Measurements from ENCODE around the gene TAPBPL. TPM values are rescaled to one million over a fixed set of nuclear protein-coding genes. Genes with fewer than 3 reads are reported as not detected.

TAPBPL gene
- total and polyA plus RNA-seq, 2 of the 13 experiments (the other 11 are each of a cell fraction or from before 2014, with no cell fraction given): 10.0 to 14.5 TPM

GRCh38 chr12:6492838-6493496 lies 41.1 kb downstream of the TAPBPL start, which contains the start of gene MRPL51:
TSS of gene MRPL51 (minus strand) at chr12:6493262. CDS start at chr12:6493136, 126 bp downstream.
- ChIA-PET POLR2A (interaction anchor here (0.7 to 2.0 kb wide), 21 partner anchors 9 to 299 kb away, joined by 3 to 38 read pairs (median 5); partner anchors contain the start of genes COPS7A, GAPDH, LTBR and NOP2), CTCF (ENCODE audit: low intra/inter-chr PET ratio, low total read pairs) (no interaction called here)
- 2% methylated on average over 31 of the region's 39 CpGs for WGBS (ENCODE audit: low lambda C conversion rate)
- H3K4me2 ChIP-seq (ENCODE audit: low read depth, low read length): peak within 1 kb of the TSS; percentile 97
- peak within 1 kb of the TSS; percentile 98 for H3K27ac ChIP-seq (ENCODE audit: extremely low read length, insufficient read depth, low read length)
- peak within 1 kb of the TSS; percentile 94 for H3K9ac ChIP-seq (ENCODE audit: insufficient read depth, low read depth, low read length)
- BruUV-seq (replicated peaks): TSS peak; percentile 93
- H3K79me2 ChIP-seq (ENCODE audit: insufficient read depth, low read length): peaks cover 41% of the 10 kb centered on the region
- FAIRE-seq: no peak
- peak within 1 kb of the TSS; percentile 80 to 83 (median 81) for H3K4me3 ChIP-seq (replicated peaks in 1 of 3; ENCODE audit: insufficient read depth in 1 of 3, low read depth in 2 of 3, low read length in 3 of 3)
- intact Hi-C loops (cut with micrococcal nuclease; ENCODE audit: unreplicated experiment): no loop called here
- H4K20me1 ChIP-seq (ENCODE audit: insufficient read depth, low read length): peaks cover 7% of the 10 kb centered on the region
- H3K9me3 ChIP-seq (ENCODE audit: low read length): no peaks in the 10 kb centered on the region
- in situ Hi-C loops (cut with HindIII; ENCODE audit: extremely low pct_ligation_motif_present, low pct_unique_long_range_greater_than_20kb): no loop called here
- H3K27me3 ChIP-seq (ENCODE audit: control insufficient read depth in 1 of 2, insufficient read depth in 2 of 2, low read length in 2 of 2): no peaks in the 10 kb centered on the region; a peak in 1 of 5 replicates
- DNase-seq (ENCODE audit: low spot score): peak; percentile 90
- peaks cover 4 to 28% of the 10 kb centered on the region in 2 experiments; a peak in 3 of 5 replicates for H3K36me3 ChIP-seq (replicated peaks in 1 of 2; ENCODE audit: control insufficient read depth in 1 of 2, insufficient read depth in 2 of 2, low read length in 2 of 2)
- ATAC-seq: peak; percentile 95
- no peak within 1 kb of the TSS for H2AFZ ChIP-seq (ENCODE audit: low read length)
- H3K4me1 ChIP-seq (ENCODE audit: insufficient read depth, low read length): peaks cover 38% of the 10 kb centered on the region
- TF ChIP-seq ZNF614 (CRISPR knock-in tag; IDR thresholded peaks at IDR 0.05; ENCODE audit: borderline replicate concordance) (0 out of 2 replicates have a peak, but pooled peaks have one; percentile 24), CENPBD1 (CRISPR knock-in tag; IDR thresholded peaks at IDR 0.05; ENCODE audit: borderline replicate concordance, low read depth) (no peak), ZNF740 (CRISPR knock-in tag; IDR thresholded peaks at IDR 0.05) (no peak), HOXA3 (CRISPR knock-in tag; IDR thresholded peaks at IDR 0.05) (peak; percentile 55; the same call in 1 of the 2 replicates), FOXK1 (CRISPR knock-in tag; IDR thresholded peaks at IDR 0.05; ENCODE audit: borderline replicate concordance, low read depth) (peak; percentile 88; the same call in 1 of the 2 replicates), ZNF776 (CRISPR knock-in tag; IDR thresholded peaks at IDR 0.05) (no peak), TARDBP (CRISPR knock-in tag; IDR thresholded peaks at IDR 0.05) (peak; percentile 50; the same call in 1 of the 2 replicates), NR2F2 (IDR thresholded peaks at IDR 0.05; ENCODE audit: borderline replicate concordance, low read depth) (0 out of 2 replicates have a peak, but pooled peaks have one; percentile 11), RFX5 (IDR thresholded peaks at IDR 0.05; ENCODE audit: low read depth, low read length) (peak; percentile 28; the same call in 1 of the 2 replicates), RORA (CRISPR knock-in tag; IDR thresholded peaks at IDR 0.05) (no peak), SMAD3 (CRISPR knock-in tag; IDR thresholded peaks at IDR 0.05) (peak; percentile 44; the same call in 1 of the 2 replicates), FOSL1 (CRISPR knock-in tag; IDR thresholded peaks at IDR 0.05; ENCODE audit: borderline replicate concordance) (no peak), ZNF543 (CRISPR knock-in tag; IDR thresholded peaks at IDR 0.05) (0 out of 2 replicates have a peak, but pooled peaks have one; percentile 13), SP5 (CRISPR knock-in tag; IDR thresholded peaks at IDR 0.05; ENCODE audit: borderline replicate concordance, low read depth) (no peak; the same call in 1 of the 2 replicates), ATF7-NPFF (CRISPR knock-in tag; IDR thresholded peaks at IDR 0.05; ENCODE audit: low read depth) (0 out of 2 replicates have a peak, but pooled peaks have one; percentile 47), NR3C1 (CRISPR knock-in tag; IDR thresholded peaks at IDR 0.05) (no peak), ZNF333 (CRISPR knock-in tag; IDR thresholded peaks at IDR 0.05; ENCODE audit: borderline replicate concordance) (peak; percentile 46; the same call in 1 of the 2 replicates), ZNF530 (CRISPR knock-in tag; IDR thresholded peaks at IDR 0.05; ENCODE audit: low read depth) (no peak), CSRNP1 (CRISPR knock-in tag; IDR thresholded peaks at IDR 0.05) (peak; percentile 53; the same call in 1 of the 2 replicates), MXD3 (CRISPR knock-in tag; IDR thresholded peaks at IDR 0.05) (no peak), POGZ (CRISPR knock-in tag; IDR thresholded peaks at IDR 0.05) (peak; percentile 38; the same call in 1 of the 2 replicates), RBM22 (optimal IDR thresholded peaks at IDR 0.05; ENCODE audit: low read length) (no peak), SIN3B (IDR thresholded peaks at IDR 0.05; ENCODE audit: low read length) (peak; percentile 77)

Data from HepG2 (cell line).